HepG2 (cell line): Measurements from ENCODE around the gene RNF208. TPM values are rescaled to one million over a fixed set of nuclear protein-coding genes. Genes with fewer than 3 reads are reported as not detected.

Source experiments
- AGO2 ChIP-seq: fragments of 200-400 bp; formaldehyde crosslinking; optimal IDR thresholded peaks from 2 replicates; pipeline ENCODE3; 2017; ENCODE audit warnings: mild to moderate bottlenecking, low read depth, low read length, moderate library complexity
- ATAD3A ChIP-seq: sonication (generic); formaldehyde crosslinking; IDR thresholded peaks from 2 replicates; pipeline ENCODE4 v1.4.0; 2020; ENCODE audit warnings: missing genetic modification reagents
- CREB1 ChIP-seq, 2 experiments: fragments of 450-650 bp in 1 of 2; IDR thresholded peaks; 2 replicates each; pipeline ENCODE4 v1.6.1; 2016 to 2017; ENCODE audit warnings: control low read depth in 1 of 2, mild to moderate bottlenecking in 1 of 2, missing compliant biosample characterization in 1 of 2, missing genetic modification characterization in 1 of 2
- DPF2 ChIP-seq: sonication (generic); formaldehyde crosslinking; IDR thresholded peaks from 2 replicates; pipeline ENCODE4 v1.4.0; 2020; ENCODE audit warnings: mild to moderate bottlenecking, low read depth, missing genetic modification reagents, borderline replicate concordance
- EHMT2 ChIP-seq: fragments of 200-600 bp; sonication (generic); IDR thresholded peaks from 2 replicates; pipeline ENCODE4 v1.7.0; 2017; ENCODE audit warnings: antibody characterized with exemption, low read depth, low read length, borderline replicate concordance
- HCFC1 ChIP-seq: fragments of 150-350 bp; IDR thresholded peaks from 2 replicates; pipeline ENCODE4 v1.6.1; 2014; ENCODE audit warnings: low read depth, low read length
- HDAC2 ChIP-seq: sonication (generic); formaldehyde crosslinking; IDR thresholded peaks from 2 replicates; pipeline ENCODE4 v1.4.0; 2020; ENCODE audit warnings: missing genetic modification reagents
- HIVEP1 ChIP-seq: sonication (generic); formaldehyde crosslinking; IDR thresholded peaks from 2 replicates; pipeline ENCODE4 v1.4.0; 2020; ENCODE audit warnings: mild to moderate bottlenecking, missing genetic modification reagents
- NCOA5 ChIP-seq: sonication (generic); formaldehyde crosslinking; IDR thresholded peaks from 2 replicates; pipeline ENCODE4 v1.4.0; 2020; ENCODE audit warnings: missing genetic modification reagents
- NONO ChIP-seq, 2 experiments: fragments of 450-650 bp in 1 of 2; sonication (generic) in 1 of 2; formaldehyde crosslinking in 1 of 2; IDR thresholded peaks in 1 of 2; conservative IDR thresholded peaks in 1 of 2; 2 replicates each; pipeline versions ENCODE4 v1.6.1 to v1.8.0; 2017 to 2022; ENCODE audit warnings: mild to moderate bottlenecking in 1 of 2, missing genetic modification reagents in 1 of 2, moderate library complexity in 1 of 2
- PAF1 ChIP-seq: IDR thresholded peaks from 2 replicates; pipeline ENCODE4 v1.6.1; 2016; ENCODE audit warnings: missing genetic modification reagents, missing compliant biosample characterization
- PAX8 ChIP-seq: sonication (generic); formaldehyde crosslinking; IDR thresholded peaks from 2 replicates; pipeline ENCODE4 v1.8.0; 2022; ENCODE audit warnings: mild to moderate bottlenecking, missing genetic modification reagents, borderline replicate concordance
- POLR2G ChIP-seq: fragments of 200-400 bp; formaldehyde crosslinking; IDR thresholded peaks from 2 replicates; pipeline ENCODE4 v1.6.1; 2018; ENCODE audit warnings: mild to moderate bottlenecking, low read depth, low read length, moderate library complexity
- TOE1 ChIP-seq: sonication (generic); formaldehyde crosslinking; IDR thresholded peaks from 2 replicates; pipeline ENCODE4 v1.4.0; 2020; ENCODE audit warnings: mild to moderate bottlenecking, missing genetic modification reagents
- TOPORS ChIP-seq: sonication (generic); formaldehyde crosslinking; IDR thresholded peaks from 2 replicates; pipeline ENCODE4 v1.8.0; 2023; ENCODE audit warnings: mild to moderate bottlenecking, missing genetic modification reagents
- ZNF17 ChIP-seq: sonication (generic); formaldehyde crosslinking; IDR thresholded peaks from 2 replicates; pipeline ENCODE4 v1.5.0; 2020; ENCODE audit warnings: mild to moderate bottlenecking, missing genetic modification reagents
- ZNF335 ChIP-seq: sonication (generic); formaldehyde crosslinking; IDR thresholded peaks from 2 replicates; pipeline ENCODE4 v1.4.0; 2020; ENCODE audit warnings: missing genetic modification reagents
- ZNF484 ChIP-seq: sonication (generic); formaldehyde crosslinking; IDR thresholded peaks from 2 replicates; pipeline ENCODE4 v1.5.1; 2020; ENCODE audit warnings: mild to moderate bottlenecking, low read depth, missing genetic modification reagents, borderline replicate concordance
- ZNF674 ChIP-seq: sonication (generic); formaldehyde crosslinking; IDR thresholded peaks from 2 replicates; pipeline ENCODE4 v1.5.0; 2020; ENCODE audit warnings: low read depth, mild to moderate bottlenecking, missing genetic modification reagents
- ZSCAN30 ChIP-seq: sonication (generic); formaldehyde crosslinking; IDR thresholded peaks from 2 replicates; pipeline ENCODE4 v1.5.0; 2020; ENCODE audit warnings: mild to moderate bottlenecking, missing genetic modification reagents
- polyA plus RNA-seq, 8 experiments: library from polyadenylated mRNA; depleted of rRNA in 3 of 8; stranded (reverse) in 7 of 8; unstranded in 1 of 8; fragments of >200 nt; fragmentation: Illumina TruSeq in 4 of 8; extraction: Trizol in 4 of 8; gene quantifications; 2 replicates each; pipeline versions ENCODE4 v1.2.1 to v1.2.3, GENCODE V29; 2011 to 2016; ENCODE audit warnings: low read depth in 4 of 8, missing spikeins in 1 of 8, mixed read lengths in 1 of 8; ENCODE audit not compliant: insufficient read depth in 1 of 8
- total RNA-seq, 5 experiments: library from RNA; depleted of rRNA; stranded (reverse); fragments of >200 nt; fragmentation: Illumina TruSeq; extraction: Trizol; gene quantifications; 2 replicates each; pipeline ENCODE4 v1.2.3, GENCODE V29; 2016; ENCODE audit warnings: low read depth in 1 of 5
- TF ChIP-seq, protein P1 (sequence below): sonication (generic); formaldehyde crosslinking; IDR thresholded peaks from 2 replicates; pipeline ENCODE4 v1.5.0; 2020; ENCODE audit warnings: missing genetic modification reagents
- TF ChIP-seq, protein P2 (sequence below): sonication (generic); formaldehyde crosslinking; IDR thresholded peaks from 2 replicates; pipeline ENCODE4 v1.5.1; 2020; ENCODE audit warnings: mild to moderate bottlenecking, missing genetic modification reagents, moderate library complexity
- TF ChIP-seq, protein P3 (sequence below): sonication (generic); formaldehyde crosslinking; IDR thresholded peaks from 2 replicates; pipeline ENCODE4 v1.4.0; 2020; ENCODE audit warnings: missing genetic modification reagents, low read depth, mild to moderate bottlenecking, borderline replicate concordance

Gene RNF208
- total and polyA plus RNA-seq, 2 of the 13 experiments (the other 11 are each of a cell fraction or from before 2014, with no cell fraction given), result 1.6 to 2.1 TPM

DNA sequence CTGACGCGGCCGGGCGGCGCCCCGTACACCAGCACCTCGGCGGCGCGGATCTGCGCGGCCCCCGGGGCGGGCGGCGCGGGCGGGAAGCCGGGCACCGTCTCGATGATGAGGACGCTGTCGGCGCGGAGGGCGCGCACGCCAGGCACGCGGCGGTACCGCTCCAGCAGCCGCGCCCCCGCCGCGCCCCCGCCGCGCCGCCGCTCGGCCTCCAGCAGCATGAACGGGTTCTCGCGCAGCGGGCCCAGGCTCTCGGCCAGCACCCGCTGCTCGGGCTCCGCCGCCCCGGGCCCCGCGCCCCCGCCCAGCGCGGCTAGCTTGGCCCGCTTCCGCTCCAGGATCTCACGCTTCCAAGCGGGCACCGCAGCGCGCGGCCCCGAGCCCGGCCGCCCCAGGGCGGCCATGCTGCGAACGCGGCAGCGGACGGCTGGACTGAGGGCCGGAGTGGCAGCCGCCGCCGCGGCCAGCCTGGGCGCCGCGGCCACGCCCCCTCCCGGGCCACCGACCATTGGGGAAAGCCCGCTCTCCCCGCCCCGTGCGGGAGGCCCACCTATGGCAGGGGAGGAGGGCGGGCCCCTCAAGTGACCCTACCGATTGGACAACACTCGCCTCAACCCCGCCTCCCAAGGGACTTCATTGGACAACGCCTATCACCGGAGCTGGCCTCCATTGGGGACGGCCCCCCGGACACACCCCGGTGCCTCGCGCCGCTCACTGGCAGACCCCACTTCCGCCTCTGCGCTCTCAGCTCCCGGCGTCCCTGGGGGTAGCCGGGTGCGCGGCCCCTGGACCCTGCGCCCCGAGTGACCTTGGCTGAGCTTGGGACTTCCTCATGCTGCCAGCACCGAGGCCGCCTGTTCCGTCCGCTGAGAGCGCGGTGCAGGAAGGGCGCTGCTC, 21.5 kb downstream of the RNF208 start, which contains the start of gene TPRN (continued):
- no peak; the same call in 1 of the 2 replicates for TF ChIP-seq DPF2 (CRISPR knock-in tag)
- peak; percentile 95 for TF ChIP-seq HDAC2 (CRISPR knock-in tag)
- TF ChIP-seq ZSCAN30 (CRISPR knock-in tag), result no peak
- no peak; the same call in 1 of the 2 replicates for TF ChIP-seq HCFC1
- no peak for TF ChIP-seq ATAD3A (CRISPR knock-in tag)
- TF ChIP-seq, protein P1, sequence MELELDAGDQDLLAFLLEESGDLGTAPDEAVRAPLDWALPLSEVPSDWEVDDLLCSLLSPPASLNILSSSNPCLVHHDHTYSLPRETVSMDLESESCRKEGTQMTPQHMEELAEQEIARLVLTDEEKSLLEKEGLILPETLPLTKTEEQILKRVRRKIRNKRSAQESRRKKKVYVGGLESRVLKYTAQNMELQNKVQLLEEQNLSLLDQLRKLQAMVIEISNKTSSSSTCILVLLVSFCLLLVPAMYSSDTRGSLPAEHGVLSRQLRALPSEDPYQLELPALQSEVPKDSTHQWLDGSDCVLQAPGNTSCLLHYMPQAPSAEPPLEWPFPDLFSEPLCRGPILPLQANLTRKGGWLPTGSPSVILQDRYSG (CRISPR knock-in tag), result no peak; the same call in 1 of the 2 replicates
- TF ChIP-seq ZNF484 (CRISPR knock-in tag), result no peak
- peak; percentile 91 for TF ChIP-seq POLR2G
- no peak for TF ChIP-seq NCOA5 (CRISPR knock-in tag)
- TF ChIP-seq TOE1 (CRISPR knock-in tag), result 0 out of 2 replicates have a peak, but pooled peaks have one; percentile 67
- peak; percentile 94 for TF ChIP-seq AGO2
- TF ChIP-seq CREB1 (IDR thresholded peaks at IDR 0.05), result peak; percentile 56; the same call in 1 of the 2 replicates
- TF ChIP-seq CREB1 (CRISPR knock-in tag; IDR thresholded peaks at IDR 0.05), result peak; percentile 75
- TF ChIP-seq EHMT2, result no peak
- TF ChIP-seq, protein P2, sequence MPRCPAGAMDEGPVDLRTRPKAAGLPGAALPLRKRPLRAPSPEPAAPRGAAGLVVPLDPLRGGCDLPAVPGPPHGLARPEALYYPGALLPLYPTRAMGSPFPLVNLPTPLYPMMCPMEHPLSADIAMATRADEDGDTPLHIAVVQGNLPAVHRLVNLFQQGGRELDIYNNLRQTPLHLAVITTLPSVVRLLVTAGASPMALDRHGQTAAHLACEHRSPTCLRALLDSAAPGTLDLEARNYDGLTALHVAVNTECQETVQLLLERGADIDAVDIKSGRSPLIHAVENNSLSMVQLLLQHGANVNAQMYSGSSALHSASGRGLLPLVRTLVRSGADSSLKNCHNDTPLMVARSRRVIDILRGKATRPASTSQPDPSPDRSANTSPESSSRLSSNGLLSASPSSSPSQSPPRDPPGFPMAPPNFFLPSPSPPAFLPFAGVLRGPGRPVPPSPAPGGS (CRISPR knock-in tag), result peak; percentile 87
- TF ChIP-seq NONO (IDR thresholded peaks at IDR 0.05), result no peak
- TF ChIP-seq NONO (CRISPR knock-in tag; conservative IDR thresholded peaks at IDR 0.05), result peak; percentile 94
- no peak for TF ChIP-seq PAF1 (CRISPR knock-in tag)
- TF ChIP-seq PAX8 (CRISPR knock-in tag), result peak; percentile 69; the same call in 1 of the 2 replicates
- peak; percentile 82; the same call in 1 of the 2 replicates for TF ChIP-seq ZNF335 (CRISPR knock-in tag)
- TF ChIP-seq ZNF17 (CRISPR knock-in tag), result no peak
- TF ChIP-seq TOPORS (CRISPR knock-in tag), result peak; percentile 39; the same call in 1 of the 2 replicates
- TF ChIP-seq, protein P3, sequence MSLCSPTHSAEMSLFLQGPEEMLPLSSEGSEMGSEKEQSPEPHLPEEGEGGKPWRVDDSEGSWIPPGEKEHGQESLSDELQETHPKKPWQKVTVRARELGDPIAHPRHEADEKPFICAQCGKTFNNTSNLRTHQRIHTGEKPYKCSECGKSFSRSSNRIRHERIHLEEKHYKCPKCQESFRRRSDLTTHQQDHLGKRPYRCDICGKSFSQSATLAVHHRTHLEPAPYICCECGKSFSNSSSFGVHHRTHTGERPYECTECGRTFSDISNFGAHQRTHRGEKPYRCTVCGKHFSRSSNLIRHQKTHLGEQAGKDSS (CRISPR knock-in tag), result no peak
- no peak for TF ChIP-seq ZNF674
- peak; percentile 98 for TF ChIP-seq HIVEP1 (CRISPR knock-in tag)
